Breast epithelium (tissue), 3 donors: Measurements from ENCODE around the gene TBC1D2B.
"Not testable (repeated sequence)": the region's sequence is repeated elsewhere in the genome, so short reads cannot be mapped to it uniquely, and the experiment has no call there.

ENCODE experiments used
- CTCF ChIP-seq, 3 donors: fragments of 450-650 bp; IDR thresholded peaks; one replicate each; pipeline ENCODE4 v1.5.1; 2016 to 2017; ENCODE audit warnings: antibody characterized with exemption in 3 of 3, mild to moderate bottlenecking in 3 of 3, moderate library complexity in 3 of 3
- POLR2A ChIP-seq: fragments of 450-650 bp; IDR thresholded peaks from one replicate; pipeline ENCODE4 v1.6.1; 2016; ENCODE audit warnings: antibody characterized with exemption, mild to moderate bottlenecking, moderate library complexity
- POLR2AphosphoS5 ChIP-seq, 3 donors: sonication (generic); formaldehyde crosslinking; IDR thresholded peaks; one replicate each; pipeline ENCODE4 v1.6.1; 2017; ENCODE audit warnings: antibody characterized with exemption in 3 of 3

- not testable (repeated sequence) for TF ChIP-seq POLR2A; CTCF (IDR thresholded peaks at IDR 0.05); POLR2AphosphoS5 (IDR thresholded peaks at IDR 0.05)
These were observed 110.3 kb downstream of the TBC1D2B start for GRCh38 chr15:77967235-77967615.
